GM23248 (cell line): ENCODE data around the gene CCDC92.

Experiments used
- EZH2 ChIP-seq: fragments of 200-600 bp; sonication (generic); IDR thresholded peaks from 2 replicates; pipeline ENCODE4 v1.6.1; 2018; ENCODE audit warnings: antibody characterized with exemption, mild to moderate bottlenecking; ENCODE audit not compliant: insufficient read depth, poor library complexity, severe bottlenecking
- EZH2phosphoT487 ChIP-seq: fragments of 200-600 bp; sonication (generic); IDR thresholded peaks from 2 replicates; pipeline ENCODE4 v1.6.1; 2018; ENCODE audit warnings: antibody characterized with exemption, moderate library complexity, mild to moderate bottlenecking, low read depth; ENCODE audit not compliant: insufficient read depth

GRCh38 chr12:123931686-123932321 lies 40.8 kb downstream of the CCDC92 start:
- TF ChIP-seq EZH2phosphoT487 (no peak), EZH2 (no peak)
